Endothelial cell of umbilical vein (primary cell): ENCODE data around the gene CCDC57. TPM values are rescaled to one million over a fixed set of nuclear protein-coding genes. Genes with fewer than 3 reads are reported as not detected.

Experiments used
- BruUV-seq: library from RNA; stranded (reverse); fragments of 400-500 nt; replicated peaks from 2 replicates; lab custom pipeline; 2021; lab: Mats Ljungman, UMichigan
- CTCF ChIA-PET: fragments of 300-600, 350-600 bp; sonication (Branson Sonifier 250); formaldehyde crosslinking; loops from one replicate; lab custom pipeline; 2021; ENCODE audit warnings: antibody characterized with exemption, inconsistent platforms; lab: Charles Lee
- POLR2A ChIA-PET: fragments of 300-600, 350-600 bp; sonication (Branson Sonifier 250); formaldehyde crosslinking; loops from one replicate; lab custom pipeline; 2021; ENCODE audit warnings: antibody characterized with exemption, inconsistent platforms; lab: Charles Lee
- DNase-seq: peaks from one replicate; pipeline ENCODE4 v3.0.0-alpha.2; 2011; ENCODE audit warnings: low read depth, low spot score
- FAIRE-seq: peaks from 2 replicates; lab custom pipeline; 2011; peaks lifted over from hg19 to GRCh38; lab: Jason Lieb, UNC
- H2AFZ ChIP-seq: 2 replicates; pipeline ENCODE4 v1.6.0; 2012; ENCODE audit warnings: low read depth, low read length, control low read depth, inconsistent platforms
- H3K27ac ChIP-seq: 2 replicates; pipeline ENCODE4 v1.5.1; 2011; ENCODE audit warnings: low read depth, mild to moderate bottlenecking, control low read depth, low read length, moderate library complexity; ENCODE audit not compliant: insufficient read depth
- H3K27me3 ChIP-seq, 2 experiments: 2 replicates each; pipeline versions ENCODE4 v1.6.0 to v1.6.1; 2011; ENCODE audit warnings: low read length in 2 of 2, mixed read lengths in 1 of 2; ENCODE audit not compliant: control insufficient read depth in 2 of 2, insufficient read depth in 2 of 2
- H3K36me3 ChIP-seq, 2 experiments: 2 replicates in 1 of 2; 3 replicates in 1 of 2; pipeline ENCODE4 v1.5.1; 2011; ENCODE audit warnings: low read length in 2 of 2, mild to moderate bottlenecking in 1 of 2, moderate library complexity in 1 of 2; ENCODE audit not compliant: control insufficient read depth in 2 of 2, insufficient read depth in 2 of 2; ENCODE audit errors: extremely low read depth in 1 of 2
- H3K4me1 ChIP-seq: 3 replicates; pipeline ENCODE4 v1.5.1; 2011; ENCODE audit warnings: mild to moderate bottlenecking, low read length; ENCODE audit not compliant: control insufficient read depth, insufficient read depth; ENCODE audit errors: extremely low read depth
- H3K4me2 ChIP-seq: 2 replicates; pipeline ENCODE4 v1.6.1; 2011; ENCODE audit warnings: low read length, control low read depth, mixed read lengths; ENCODE audit not compliant: insufficient read depth
- H3K4me3 ChIP-seq, 3 experiments: fragments of 200-600 bp in 1 of 3; sonication (generic), shearing (Covaris generic) in 1 of 3; replicated peaks in 1 of 3; 2 replicates each; pipeline ENCODE4 v1.5.1; 2011 to 2016; ENCODE audit warnings: control low read depth in 3 of 3, low read length in 3 of 3, mild to moderate bottlenecking in 2 of 3, inconsistent platforms in 1 of 3, low read depth in 1 of 3, moderate library complexity in 1 of 3; ENCODE audit not compliant: insufficient read depth in 1 of 3
- H3K79me2 ChIP-seq: 2 replicates; pipeline ENCODE4 v1.6.0; 2012; ENCODE audit warnings: low read length, inconsistent platforms; ENCODE audit not compliant: control insufficient read depth, insufficient read depth
- H3K9ac ChIP-seq: replicated peaks from 2 replicates; pipeline ENCODE3; 2011; ENCODE audit warnings: low read length, control low read depth; ENCODE audit not compliant: insufficient read depth; ENCODE audit errors: extremely low read depth
- H3K9me1 ChIP-seq: replicated peaks from 3 replicates; pipeline ENCODE4 v1.6.0; 2011; ENCODE audit warnings: mild to moderate bottlenecking, low read length; ENCODE audit not compliant: control insufficient read depth, insufficient read depth; ENCODE audit errors: extremely low read depth
- H3K9me3 ChIP-seq: replicated peaks from 2 replicates; pipeline ENCODE4 v1.5.1; 2012; ENCODE audit warnings: low read length, inconsistent platforms; ENCODE audit not compliant: control insufficient read depth, insufficient read depth
- H4K20me1 ChIP-seq: replicated peaks from 2 replicates; pipeline ENCODE3; 2011; ENCODE audit warnings: mild to moderate bottlenecking, low read length; ENCODE audit not compliant: control insufficient read depth, insufficient read depth; ENCODE audit errors: extremely low read depth
- EZH2 ChIP-seq: IDR thresholded peaks from 2 replicates; pipeline ENCODE4 v1.6.1; 2012; ENCODE audit warnings: borderline replicate concordance, low read depth, mild to moderate bottlenecking, moderate library complexity, low read length, inconsistent platforms; ENCODE audit not compliant: severe bottlenecking
- FOS ChIP-seq: IDR thresholded peaks from 2 replicates; pipeline ENCODE4 v1.6.1; 2011; ENCODE audit warnings: mild to moderate bottlenecking, low read length, moderate library complexity, borderline replicate concordance; ENCODE audit not compliant: insufficient read depth
- GATA2 ChIP-seq: IDR thresholded peaks from 2 replicates; pipeline ENCODE4 v1.7.0; 2011; ENCODE audit warnings: low read depth, mild to moderate bottlenecking, moderate library complexity, mixed read lengths, low read length; ENCODE audit not compliant: insufficient read length, insufficient read depth
- JUN ChIP-seq: IDR thresholded peaks from 2 replicates; pipeline ENCODE4 v1.6.1; 2011; ENCODE audit warnings: borderline replicate concordance, low read depth; ENCODE audit not compliant: insufficient read length, insufficient read depth
- MYC ChIP-seq: IDR thresholded peaks from one replicate; pipeline ENCODE4 v1.6.1; 2011; ENCODE audit warnings: mild to moderate bottlenecking, low read depth, low read length
- POLR2A ChIP-seq: IDR thresholded peaks from 2 replicates; pipeline ENCODE4 v1.6.1; 2012; ENCODE audit warnings: low read depth, mild to moderate bottlenecking, control low read depth, low read length
- POLR2AphosphoS5 ChIP-seq: IDR thresholded peaks from 2 replicates; pipeline ENCODE4 v1.6.1; 2012; ENCODE audit warnings: low read depth, mild to moderate bottlenecking, control low read depth, low read length, moderate library complexity; ENCODE audit not compliant: insufficient read depth
- dilution Hi-C: fragments of 300-500 bp; cut with MboI; formaldehyde crosslinking; loops from one replicate; pipeline ENCODE4 v1.15.0; 2019; ENCODE audit warnings: low sequenced_read_pairs; ENCODE audit not compliant: extremely low pct_ligation_motif_present
- intact Hi-C: fragments of 100-400 bp; cut with micrococcal nuclease; formaldehyde crosslinking; loops from one replicate; pipeline ENCODE4 v1.10.0; 2022
- polyA plus RNA-seq, 4 experiments: library from polyadenylated mRNA; depleted of rRNA in 3 of 4; stranded (reverse) in 3 of 4; unstranded in 1 of 4; fragments of >200 nt; gene quantifications; 2 replicates each; pipeline versions ENCODE4 v1.2.1 to v1.2.3, GENCODE V29; 2011 to 2012; ENCODE audit warnings: missing spikeins in 1 of 4
- total RNA-seq: library from RNA; stranded (reverse); gene quantifications from 2 replicates; pipeline ENCODE4 v1.2.3, GENCODE V29; 2021
- TF ChIP-seq, protein P1 (sequence below): IDR thresholded peaks from 2 replicates; pipeline ENCODE4 v1.6.1; 2011; ENCODE audit not compliant: insufficient read depth, insufficient read length
- TF ChIP-seq, protein P2 (sequence below), 2 donors: IDR thresholded peaks; 1 replicate in 1 of 2; 2 replicates in 1 of 2; pipeline ENCODE4 v1.5.1; 2011; ENCODE audit warnings: low read length in 2 of 2, mild to moderate bottlenecking in 2 of 2, moderate library complexity in 2 of 2, control low read depth in 1 of 2, inconsistent platforms in 1 of 2, low read depth in 1 of 2; ENCODE audit not compliant: insufficient read depth in 1 of 2; ENCODE audit errors: extremely low read depth in 1 of 2

The CCDC57 gene
- total and polyA plus RNA-seq, 2 donors (not counting 3 experiments of a cell fraction or from before 2014, with no cell fraction given): 18.6 to 31.6 TPM

DNA sequence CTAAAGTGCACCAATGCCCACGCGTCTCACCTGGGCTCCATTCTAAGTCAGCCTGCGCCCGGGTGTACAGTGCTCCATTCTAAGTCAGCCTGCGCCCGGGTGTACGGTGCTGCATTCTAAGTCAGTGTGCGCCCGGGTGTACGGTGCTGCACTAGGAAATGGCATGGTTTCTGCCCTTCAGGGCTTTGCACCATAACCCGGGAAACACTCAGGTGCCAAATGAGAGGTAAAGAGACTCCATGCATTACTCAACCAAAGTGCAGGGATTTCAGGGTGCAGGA, 85.4 kb downstream of the CCDC57 start:
- no peak overlapping the region for H3K4me2 ChIP-seq
- no peaks in the 10 kb centered on the region for H3K4me1 ChIP-seq
- ChIA-PET POLR2A (no interaction called here), CTCF (no interaction called here)
- no peak overlapping the region for H3K4me3 ChIP-seq
- FAIRE-seq (no peak), DNase-seq (no peak)
- no peaks in the 10 kb centered on the region for H3K27me3 ChIP-seq
- intact Hi-C loops: no loop called here
- BruUV-seq: no TSS peak
- dilution Hi-C loops: no loop called here
- no peak overlapping the region for H3K9ac ChIP-seq
- H3K27ac ChIP-seq: no peak overlapping the region
- H3K36me3 ChIP-seq: no peaks in the 10 kb centered on the region
- no peaks in the 10 kb centered on the region for H3K9me1 ChIP-seq
- no peaks in the 10 kb centered on the region for H4K20me1 ChIP-seq
- H3K9me3 ChIP-seq: no peaks in the 10 kb centered on the region
- no peak overlapping the region for H2AFZ ChIP-seq
- H3K79me2 ChIP-seq: no peaks in the 10 kb centered on the region
- TF ChIP-seq MYC: no peak
- no peak for TF ChIP-seq EZH2
- TF ChIP-seq JUN: no peak
- TF ChIP-seq POLR2AphosphoS5: no peak
- no peak for TF ChIP-seq FOS

DNA sequence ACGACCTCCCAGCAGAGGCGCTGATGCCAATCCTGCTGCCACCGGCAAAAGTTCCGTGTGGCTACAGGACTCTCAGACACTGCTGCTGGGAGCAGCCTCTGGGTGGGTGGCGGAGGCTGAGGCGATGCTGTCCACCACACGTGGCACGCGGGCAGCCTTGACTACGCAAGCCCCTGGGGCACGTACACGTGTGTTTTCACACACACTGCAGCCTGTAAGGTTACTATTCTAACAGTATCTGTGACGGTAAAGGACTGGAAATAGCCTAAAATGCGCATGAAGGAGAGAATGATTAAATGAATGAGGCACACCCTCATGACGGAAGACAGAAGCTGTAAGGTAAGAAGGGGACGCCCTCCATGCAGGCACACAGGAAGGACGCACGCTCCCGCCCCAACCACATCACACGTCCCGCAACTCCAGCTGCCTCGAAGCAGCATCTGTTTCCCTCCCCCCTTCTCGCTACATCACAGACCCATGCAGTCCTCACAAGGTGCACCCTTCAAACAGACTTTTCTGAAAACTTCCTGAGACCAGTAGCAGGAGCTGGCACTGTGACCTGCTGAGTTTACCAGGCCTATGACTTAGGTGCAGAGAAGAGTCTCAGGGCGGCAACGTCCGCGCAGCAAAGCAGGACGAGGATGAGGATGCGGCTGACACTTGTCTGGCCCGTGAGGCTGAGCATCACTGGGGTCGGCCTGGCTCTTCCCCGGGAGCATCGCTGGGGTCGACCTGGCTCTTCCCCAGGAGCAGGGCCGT, 85.9 kb downstream of the CCDC57 start:
- no peak overlapping the region for H3K27ac ChIP-seq
- H3K9ac ChIP-seq: no peak overlapping the region
- no peaks in the 10 kb centered on the region for H3K27me3 ChIP-seq
- ChIA-PET POLR2A (no interaction called here), CTCF (no interaction called here)
- no TSS peak for BruUV-seq
- intact Hi-C loops (no loop called here), dilution Hi-C loops (no loop called here)
- no peak overlapping the region for H2AFZ ChIP-seq
- no peak for DNase-seq
- no peaks in the 10 kb centered on the region for H3K79me2 ChIP-seq
- no peak overlapping the region for H3K4me3 ChIP-seq
- H3K4me2 ChIP-seq: no peak overlapping the region
- H3K9me1 ChIP-seq: no peaks in the 10 kb centered on the region
- no peaks in the 10 kb centered on the region for H3K4me1 ChIP-seq
- TF ChIP-seq POLR2A (no peak), GATA2 (no peak), FOS (no peak), EZH2 (no peak), POLR2AphosphoS5 (no peak), JUN (no peak), MYC (no peak)
- TF ChIP-seq, protein P1, sequence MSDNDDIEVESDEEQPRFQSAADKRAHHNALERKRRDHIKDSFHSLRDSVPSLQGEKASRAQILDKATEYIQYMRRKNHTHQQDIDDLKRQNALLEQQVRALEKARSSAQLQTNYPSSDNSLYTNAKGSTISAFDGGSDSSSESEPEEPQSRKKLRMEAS: no peak
- TF ChIP-seq, protein P2, sequence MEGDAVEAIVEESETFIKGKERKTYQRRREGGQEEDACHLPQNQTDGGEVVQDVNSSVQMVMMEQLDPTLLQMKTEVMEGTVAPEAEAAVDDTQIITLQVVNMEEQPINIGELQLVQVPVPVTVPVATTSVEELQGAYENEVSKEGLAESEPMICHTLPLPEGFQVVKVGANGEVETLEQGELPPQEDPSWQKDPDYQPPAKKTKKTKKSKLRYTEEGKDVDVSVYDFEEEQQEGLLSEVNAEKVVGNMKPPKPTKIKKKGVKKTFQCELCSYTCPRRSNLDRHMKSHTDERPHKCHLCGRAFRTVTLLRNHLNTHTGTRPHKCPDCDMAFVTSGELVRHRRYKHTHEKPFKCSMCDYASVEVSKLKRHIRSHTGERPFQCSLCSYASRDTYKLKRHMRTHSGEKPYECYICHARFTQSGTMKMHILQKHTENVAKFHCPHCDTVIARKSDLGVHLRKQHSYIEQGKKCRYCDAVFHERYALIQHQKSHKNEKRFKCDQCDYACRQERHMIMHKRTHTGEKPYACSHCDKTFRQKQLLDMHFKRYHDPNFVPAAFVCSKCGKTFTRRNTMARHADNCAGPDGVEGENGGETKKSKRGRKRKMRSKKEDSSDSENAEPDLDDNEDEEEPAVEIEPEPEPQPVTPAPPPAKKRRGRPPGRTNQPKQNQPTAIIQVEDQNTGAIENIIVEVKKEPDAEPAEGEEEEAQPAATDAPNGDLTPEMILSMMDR (IDR thresholded peaks at IDR 0.05; ENCODE audit: extremely low read depth in 1 of 2, insufficient read depth in 1 of 2, low read depth in 1 of 2, low read length in 2 of 2): no peak
- H3K36me3 ChIP-seq: no peaks in the 10 kb centered on the region
- no peaks in the 10 kb centered on the region for H3K9me3 ChIP-seq
- no peaks in the 10 kb centered on the region for H4K20me1 ChIP-seq
- no peak for FAIRE-seq
